CD14-positive monocyte (primary cell): ENCODE measurements around the gene UACA. TPM values are rescaled to one million over a fixed set of nuclear protein-coding genes. Genes with fewer than 3 reads are reported as not detected.

Source experiments
- DNase-seq, 3 donors: peaks; one replicate each; pipeline ENCODE4 v3.0.0-alpha.2; 2011 to 2022
- H2AFZ ChIP-seq: 2 replicates; pipeline ENCODE4 v1.6.0; 2012; ENCODE audit warnings: mild to moderate bottlenecking, low read depth, low read length, inconsistent platforms; ENCODE audit not compliant: insufficient read depth, poor library complexity, severe bottlenecking
- H3K27ac ChIP-seq, 2 donors: 1 replicate in 1 of 2; 2 replicates in 1 of 2; pipeline ENCODE4 v1.5.1; 2012 to 2013; ENCODE audit warnings: low read length in 2 of 2, control low read depth in 1 of 2, inconsistent platforms in 1 of 2, low read depth in 1 of 2, mild to moderate bottlenecking in 1 of 2
- H3K27me3 ChIP-seq, 2 donors: one replicate each; pipeline versions ENCODE4 v1.6.0 to v1.6.1; 2011 to 2013; ENCODE audit warnings: low read length in 2 of 2; ENCODE audit not compliant: control insufficient read depth in 2 of 2, insufficient read depth in 2 of 2
- H3K36me3 ChIP-seq, 2 donors: replicated peaks in 1 of 2; 1 replicate in 1 of 2; 2 replicates in 1 of 2; pipeline versions ENCODE4 v1.5.1 to v1.6.1; 2012 to 2013; ENCODE audit warnings: low read length in 2 of 2, control low read depth in 1 of 2, inconsistent platforms in 1 of 2, mild to moderate bottlenecking in 1 of 2; ENCODE audit not compliant: insufficient read depth in 2 of 2, control insufficient read depth in 1 of 2
- H3K4me1 ChIP-seq, 2 donors: 1 replicate in 1 of 2; 2 replicates in 1 of 2; pipeline versions ENCODE4 v1.5.1 to v1.6.1; 2012 to 2013; ENCODE audit warnings: low read length in 2 of 2, control low read depth in 1 of 2, inconsistent platforms in 1 of 2, mild to moderate bottlenecking in 1 of 2, moderate library complexity in 1 of 2; ENCODE audit not compliant: insufficient read depth in 2 of 2, control insufficient read depth in 1 of 2
- H3K4me2 ChIP-seq: replicated peaks from 2 replicates; pipeline ENCODE3; 2012; ENCODE audit warnings: low read length, moderate library complexity, mild to moderate bottlenecking; ENCODE audit not compliant: poor library complexity, severe bottlenecking; ENCODE audit errors: extremely low read depth
- H3K4me3 ChIP-seq, 3 experiments: fragments of 200-600 bp in 1 of 3; sonication (generic) in 1 of 3; replicated peaks in 1 of 3; 1 replicate in 2 of 3; 2 replicates in 1 of 3; pipeline ENCODE4 v1.5.1; 2011 to 2013; ENCODE audit warnings: low read length in 3 of 3, mild to moderate bottlenecking in 3 of 3, control low read depth in 2 of 3, low read depth in 2 of 3, inconsistent platforms in 1 of 3, moderate library complexity in 1 of 3
- H3K79me2 ChIP-seq: 2 replicates; pipeline ENCODE4 v1.6.0; 2012; ENCODE audit warnings: mild to moderate bottlenecking, control low read depth, inconsistent platforms, low read length, moderate library complexity; ENCODE audit not compliant: insufficient read depth
- H3K9ac ChIP-seq: 2 replicates; pipeline ENCODE4 v1.6.0; 2017; ENCODE audit warnings: low read length, mild to moderate bottlenecking; ENCODE audit not compliant: insufficient read depth, poor library complexity, severe bottlenecking
- H3K9me3 ChIP-seq, 2 donors: replicated peaks in 1 of 2; 1 replicate in 1 of 2; 2 replicates in 1 of 2; pipeline versions ENCODE4 v1.5.1 to v1.6.1; 2012 to 2013; ENCODE audit warnings: low read length in 2 of 2, control low read depth in 1 of 2; ENCODE audit not compliant: control insufficient read depth in 1 of 2, insufficient read depth in 1 of 2
- H4K20me1 ChIP-seq: 2 replicates; pipeline ENCODE4 v1.6.0; 2012; ENCODE audit warnings: mild to moderate bottlenecking, low read length, control low read depth, moderate library complexity; ENCODE audit not compliant: insufficient read depth
- H3K27ac Mint-ChIP-seq, 7 donors: one replicate each; pipeline ENCODE4 v1.8.0; 2020; ENCODE audit warnings: mild to moderate bottlenecking in 7 of 7, mixed read lengths in 7 of 7, moderate library complexity in 6 of 7, inconsistent platforms in 2 of 7
- H3K27me3 Mint-ChIP-seq, 3 donors: one replicate each; pipeline ENCODE4 v1.8.0; 2021 to 2022; ENCODE audit warnings: low read depth in 3 of 3, mild to moderate bottlenecking in 3 of 3, mixed read lengths in 3 of 3, moderate library complexity in 3 of 3, inconsistent platforms in 1 of 3
- H3K36me3 Mint-ChIP-seq, 2 donors: one replicate each; pipeline ENCODE4 v1.8.0; 2020; ENCODE audit warnings: mixed read lengths in 2 of 2, inconsistent platforms in 1 of 2, mild to moderate bottlenecking in 1 of 2
- H3K4me1 Mint-ChIP-seq: one replicate; pipeline ENCODE4 v1.8.0; 2020; ENCODE audit warnings: mild to moderate bottlenecking, mixed read lengths
- H3K4me3 Mint-ChIP-seq, 2 donors: one replicate each; pipeline ENCODE4 v1.8.0; 2020; ENCODE audit warnings: mild to moderate bottlenecking in 2 of 2, mixed read lengths in 2 of 2, moderate library complexity in 1 of 2
- H3K9me3 Mint-ChIP-seq, 7 donors: one replicate each; pipeline ENCODE4 v1.8.0; 2020 to 2022; ENCODE audit warnings: mixed read lengths in 7 of 7, mild to moderate bottlenecking in 6 of 7, moderate library complexity in 6 of 7, inconsistent platforms in 2 of 7
- whole genome bisulfite sequencing: methylation state at CpG from one replicate; pipeline ENCODE4 v1.1.5; 2013; ENCODE audit warnings: missing lambda C conversion rate; ENCODE audit not compliant: insufficient coverage; 5-methylcytosine and 5-hydroxymethylcytosine counted together
- intact Hi-C, 2 donors: fragments of 100-400 bp; cut with micrococcal nuclease; formaldehyde crosslinking; loops; one replicate each; pipeline versions ENCODE4 v1.15.0 to v1.15.1; 2023
- polyA plus RNA-seq, 3 donors: library from polyadenylated mRNA; depleted of rRNA in 1 of 3; unstranded in 2 of 3; stranded (reverse) in 1 of 3; fragments of 300-500 nt in 2 of 3; fragments of >200 nt in 1 of 3; fragmentation: Illumina TruSeq in 2 of 3; gene quantifications; 1 replicate in 2 of 3; 2 replicates in 1 of 3; pipeline ENCODE4 v1.2.3, GENCODE V29; 2012 to 2021
- TF ChIP-seq, protein P1 (sequence below): fragments of 200-600 bp; IDR thresholded peaks from one replicate; pipeline ENCODE4 v1.8.0; 2022; ENCODE audit warnings: antibody characterized with exemption, mild to moderate bottlenecking

UACA gene
- polyA plus RNA-seq, 3 donors = 1.7 to 3.1 (median 2.4) TPM

DNA sequence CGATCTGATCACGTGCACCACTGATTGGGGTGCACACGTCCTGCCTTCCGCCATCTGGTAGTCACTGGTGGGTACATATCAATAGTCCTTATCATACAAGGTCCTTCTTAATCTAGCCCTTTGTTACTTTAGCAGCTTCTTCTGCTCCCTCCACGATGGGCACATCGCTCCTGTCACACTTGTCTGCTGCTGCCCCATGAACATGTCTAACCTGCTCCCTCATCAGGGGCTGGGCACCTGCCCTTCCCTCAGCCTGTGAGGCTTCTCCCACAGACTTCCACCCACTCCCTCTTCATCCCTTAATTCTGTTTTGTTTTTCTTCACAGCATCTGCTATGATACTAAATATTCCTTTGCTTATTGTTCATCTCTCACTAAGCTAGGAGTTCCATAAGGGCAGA lies 82.5 kb downstream of the UACA start:
- TF ChIP-seq, protein P1, sequence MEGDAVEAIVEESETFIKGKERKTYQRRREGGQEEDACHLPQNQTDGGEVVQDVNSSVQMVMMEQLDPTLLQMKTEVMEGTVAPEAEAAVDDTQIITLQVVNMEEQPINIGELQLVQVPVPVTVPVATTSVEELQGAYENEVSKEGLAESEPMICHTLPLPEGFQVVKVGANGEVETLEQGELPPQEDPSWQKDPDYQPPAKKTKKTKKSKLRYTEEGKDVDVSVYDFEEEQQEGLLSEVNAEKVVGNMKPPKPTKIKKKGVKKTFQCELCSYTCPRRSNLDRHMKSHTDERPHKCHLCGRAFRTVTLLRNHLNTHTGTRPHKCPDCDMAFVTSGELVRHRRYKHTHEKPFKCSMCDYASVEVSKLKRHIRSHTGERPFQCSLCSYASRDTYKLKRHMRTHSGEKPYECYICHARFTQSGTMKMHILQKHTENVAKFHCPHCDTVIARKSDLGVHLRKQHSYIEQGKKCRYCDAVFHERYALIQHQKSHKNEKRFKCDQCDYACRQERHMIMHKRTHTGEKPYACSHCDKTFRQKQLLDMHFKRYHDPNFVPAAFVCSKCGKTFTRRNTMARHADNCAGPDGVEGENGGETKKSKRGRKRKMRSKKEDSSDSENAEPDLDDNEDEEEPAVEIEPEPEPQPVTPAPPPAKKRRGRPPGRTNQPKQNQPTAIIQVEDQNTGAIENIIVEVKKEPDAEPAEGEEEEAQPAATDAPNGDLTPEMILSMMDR = no peak
- Histone ChIP-seq H3K9me3 (no peaks in the 10 kb centered on the region), H3K27ac (no peak overlapping the region), H3K4me3 (no peak overlapping the region), H3K36me3 (no peaks in the 10 kb centered on the region), H3K4me1 (no peaks in the 10 kb centered on the region), H3K4me2 (no peak overlapping the region), H3K79me2 (no peaks in the 10 kb centered on the region), H4K20me1 (no peaks in the 10 kb centered on the region), H3K9ac (no peak overlapping the region), H3K27me3 (no peaks in the 10 kb centered on the region), H2AFZ (no peak overlapping the region)
- intact Hi-C loops = loop anchor here in 1 of 2 donors (10.0 kb wide), 1 partner anchor 134 kb away; no protein-coding TSS in a partner anchor
- Mint-ChIP-seq H3K27me3 (peaks cover 0 to 1% (median 0%) of the 10 kb centered on the region in 3 donors), H3K27ac (peak overlapping the region in 1 of 7 donors; percentile 15), H3K4me1 (peaks cover 5% of the 10 kb centered on the region), H3K36me3 (peaks cover 0 to 2% of the 10 kb centered on the region in 2 donors), H3K4me3 (no peak overlapping the region), H3K9me3 (no peaks in the 10 kb centered on the region)
- 89% methylated on average over 6 of the region's 6 CpGs for WGBS
- no peak for DNase-seq

DNA sequence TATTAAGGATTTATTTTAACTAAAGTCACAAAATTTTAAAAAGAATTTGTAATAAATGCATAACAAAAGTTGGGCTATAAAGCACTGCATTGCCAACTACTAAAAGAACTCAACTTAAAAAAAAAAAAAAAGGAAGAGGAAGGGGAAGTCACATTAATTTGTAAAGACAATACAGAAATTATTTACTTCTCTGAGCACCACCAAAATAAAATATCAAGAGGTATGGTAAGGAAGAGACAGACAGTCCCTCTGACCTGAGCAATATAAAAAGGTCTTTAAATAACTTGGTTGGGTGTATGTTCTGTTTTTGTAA lies 83.5 kb downstream of the UACA start:
- Mint-ChIP-seq H3K4me3 (no peak overlapping the region), H3K9me3 (no peaks in the 10 kb centered on the region), H3K27me3 (peaks cover 0 to 1% (median 0%) of the 10 kb centered on the region in 3 donors), H3K36me3 (peaks cover 2 to 4% of the 10 kb centered on the region in 2 donors), H3K4me1 (peaks cover 5% of the 10 kb centered on the region), H3K27ac (no peak overlapping the region)
- Histone ChIP-seq H2AFZ (no peak overlapping the region), H3K4me2 (no peak overlapping the region), H3K4me1 (no peaks in the 10 kb centered on the region), H3K9ac (no peak overlapping the region), H3K9me3 (no peaks in the 10 kb centered on the region), H3K27me3 (no peaks in the 10 kb centered on the region), H3K79me2 (no peaks in the 10 kb centered on the region), H3K4me3 (no peak overlapping the region), H3K36me3 (no peaks in the 10 kb centered on the region), H4K20me1 (no peaks in the 10 kb centered on the region), H3K27ac (no peak overlapping the region)
- no peak for DNase-seq
- intact Hi-C loops = loop anchor here (10.0 kb wide), 1 partner anchor 135 kb away; no protein-coding TSS in a partner anchor
- TF ChIP-seq, protein P1 = peak; percentile 27
